Upper lobe of right lung (tissue), 1 donor: ENCODE data around the gene TNFRSF1B. TPM values are rescaled to one million over a fixed set of nuclear protein-coding genes. Genes with fewer than 3 reads are reported as not detected.

Source experiments
- ATAC-seq: fragments of 200-7000 bp; cut with Tn5 transposase; one replicate; pipeline ENCODE4 v1.9.1; 2020; ENCODE audit warnings: mild to moderate bottlenecking, moderate library complexity
- DNase-seq: peaks from one replicate; pipeline ENCODE4 v3.0.0-alpha.2; 2020
- H3K27ac ChIP-seq: fragments of 200-600 bp; one replicate; pipeline ENCODE4 v1.8.0; 2022
- H3K27me3 ChIP-seq: fragments of 200-600 bp; one replicate; pipeline ENCODE4 v1.8.0; 2022; ENCODE audit warnings: mild to moderate bottlenecking
- H3K36me3 ChIP-seq: fragments of 200-600 bp; one replicate; pipeline ENCODE4 v1.8.0; 2022
- H3K4me1 ChIP-seq: fragments of 200-600 bp; one replicate; pipeline ENCODE4 v1.8.0; 2022
- H3K4me3 ChIP-seq: fragments of 200-600 bp; one replicate; pipeline ENCODE4 v1.8.0; 2022; ENCODE audit warnings: mild to moderate bottlenecking
- H3K9me3 ChIP-seq: fragments of 200-600 bp; one replicate; pipeline ENCODE4 v1.8.0; 2022
- intact Hi-C: fragments of 100-400 bp; cut with DNase I; formaldehyde crosslinking; loops from one replicate; pipeline ENCODE4 v1.11.0; 2022
- total RNA-seq: library from RNA; stranded (reverse); fragmentation: NEBNext Ultra II Directional; extraction: Animal tissue kit (Norgen Biotek cat#: 25700); gene quantifications from one replicate; pipeline ENCODE4 v1.2.1, GENCODE V29; 2021
- TF ChIP-seq, protein P1 (sequence below): fragments of 200-600 bp; IDR thresholded peaks from one replicate; pipeline ENCODE4 v1.8.0; 2022; ENCODE audit warnings: antibody characterized with exemption
- donor health status: DM: no; HTN: yes; CAD: no; lungs with severe emphysema.

The TNFRSF1B gene
- total RNA-seq, 1 donor from 2014 or later: 62.4 TPM

GRCh38 chr1:12130466-12131130 lies 36.2 kb upstream of the TNFRSF1B start:
- no peaks in the 10 kb centered on the region for H3K36me3 ChIP-seq
- peaks cover 36% of the 10 kb centered on the region for H3K4me1 ChIP-seq
- no peaks in the 10 kb centered on the region for H3K9me3 ChIP-seq
- peak overlapping the region; percentile 36 for H3K27ac ChIP-seq
- TF ChIP-seq, protein P1, sequence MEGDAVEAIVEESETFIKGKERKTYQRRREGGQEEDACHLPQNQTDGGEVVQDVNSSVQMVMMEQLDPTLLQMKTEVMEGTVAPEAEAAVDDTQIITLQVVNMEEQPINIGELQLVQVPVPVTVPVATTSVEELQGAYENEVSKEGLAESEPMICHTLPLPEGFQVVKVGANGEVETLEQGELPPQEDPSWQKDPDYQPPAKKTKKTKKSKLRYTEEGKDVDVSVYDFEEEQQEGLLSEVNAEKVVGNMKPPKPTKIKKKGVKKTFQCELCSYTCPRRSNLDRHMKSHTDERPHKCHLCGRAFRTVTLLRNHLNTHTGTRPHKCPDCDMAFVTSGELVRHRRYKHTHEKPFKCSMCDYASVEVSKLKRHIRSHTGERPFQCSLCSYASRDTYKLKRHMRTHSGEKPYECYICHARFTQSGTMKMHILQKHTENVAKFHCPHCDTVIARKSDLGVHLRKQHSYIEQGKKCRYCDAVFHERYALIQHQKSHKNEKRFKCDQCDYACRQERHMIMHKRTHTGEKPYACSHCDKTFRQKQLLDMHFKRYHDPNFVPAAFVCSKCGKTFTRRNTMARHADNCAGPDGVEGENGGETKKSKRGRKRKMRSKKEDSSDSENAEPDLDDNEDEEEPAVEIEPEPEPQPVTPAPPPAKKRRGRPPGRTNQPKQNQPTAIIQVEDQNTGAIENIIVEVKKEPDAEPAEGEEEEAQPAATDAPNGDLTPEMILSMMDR: no peak
- H3K4me3 ChIP-seq: no peak overlapping the region
- ATAC-seq: no peak
- no peak for DNase-seq
- intact Hi-C loops: no loop called here
- no peaks in the 10 kb centered on the region for H3K27me3 ChIP-seq

- TF ChIP-seq, protein P1: no peak
Observed at GRCh38 chr1:12132078-12132477, 34.7 kb upstream of the TNFRSF1B start.

GRCh38 chr1:12134716-12135115 lies 32.1 kb upstream of the TNFRSF1B start:
- DNase-seq (no peak), ATAC-seq (no peak)
- Histone ChIP-seq H3K4me1 (peaks cover 33% of the 10 kb centered on the region), H3K27me3 (no peaks in the 10 kb centered on the region), H3K4me3 (no peak overlapping the region), H3K36me3 (no peaks in the 10 kb centered on the region), H3K9me3 (no peaks in the 10 kb centered on the region), H3K27ac (no peak overlapping the region)
- TF ChIP-seq, protein P1: no peak
- intact Hi-C loops: no loop called here

More at GRCh38 chr1:12132078-12132477, 34.7 kb upstream of the TNFRSF1B start:
- no peak for DNase-seq
- H3K27me3 ChIP-seq: no peaks in the 10 kb centered on the region
- H3K27ac ChIP-seq: peak overlapping the region; percentile 25
- H3K4me3 ChIP-seq: no peak overlapping the region
- no peaks in the 10 kb centered on the region for H3K36me3 ChIP-seq
- H3K4me1 ChIP-seq: peaks cover 33% of the 10 kb centered on the region
- no peak for ATAC-seq
- no peaks in the 10 kb centered on the region for H3K9me3 ChIP-seq
- intact Hi-C loops: no loop called here

GRCh38 chr1:12135612-12136011 lies 31.2 kb upstream of the TNFRSF1B start:
- intact Hi-C loops: no loop called here
- no peak overlapping the region for H3K27ac ChIP-seq
- H3K4me3 ChIP-seq: no peak overlapping the region
- H3K27me3 ChIP-seq: no peaks in the 10 kb centered on the region
- H3K9me3 ChIP-seq: no peaks in the 10 kb centered on the region
- no peaks in the 10 kb centered on the region for H3K36me3 ChIP-seq
- ATAC-seq (peak; percentile 44), DNase-seq (no peak)
- TF ChIP-seq, protein P1: no peak
- H3K4me1 ChIP-seq: peaks cover 29% of the 10 kb centered on the region

DNA sequence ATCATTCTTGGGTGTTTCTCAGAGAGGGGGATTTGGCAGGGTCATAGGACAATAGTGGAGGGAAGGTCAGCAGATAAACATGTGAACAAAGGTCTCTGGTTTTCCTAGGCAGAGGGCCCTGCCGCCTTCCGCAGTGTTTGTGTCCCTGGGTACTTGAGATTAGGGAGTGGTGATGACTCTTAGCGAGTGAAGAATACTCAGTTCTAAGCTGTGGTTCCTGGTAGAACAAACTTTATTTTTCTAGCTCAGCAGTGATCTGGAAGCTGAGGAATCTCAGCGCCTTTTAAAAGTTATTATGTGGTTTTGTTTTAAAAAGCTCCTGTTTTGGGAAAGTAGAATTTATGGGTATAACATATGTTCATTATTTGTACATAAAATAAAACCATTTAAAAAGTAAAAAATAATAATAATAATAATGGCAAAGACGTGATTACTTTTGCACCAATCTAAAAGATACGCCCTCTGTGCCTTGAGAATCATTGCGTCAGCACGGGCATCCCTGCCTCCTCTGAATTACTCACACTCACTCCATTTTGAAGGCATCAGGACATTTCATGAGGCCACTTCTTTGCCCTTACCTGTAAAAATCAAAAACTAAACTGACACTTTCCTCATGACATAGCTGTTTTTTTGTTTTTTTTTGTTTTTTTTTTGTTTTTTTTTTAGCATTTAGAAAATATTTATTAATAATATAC lies 29.7 kb upstream of the TNFRSF1B start:
- H3K27ac ChIP-seq: no peak overlapping the region
- TF ChIP-seq, protein P1: no peak
- DNase-seq (no peak), ATAC-seq (no peak)
- intact Hi-C loops: no loop called here
- no peaks in the 10 kb centered on the region for H3K36me3 ChIP-seq
- no peaks in the 10 kb centered on the region for H3K27me3 ChIP-seq
- H3K4me1 ChIP-seq: peaks cover 22% of the 10 kb centered on the region
- H3K4me3 ChIP-seq: no peak overlapping the region
- H3K9me3 ChIP-seq: no peaks in the 10 kb centered on the region
